ENCODE data around the gene MBTPS2.
"Not testable (repeated sequence)": the region's sequence is repeated elsewhere in the genome, so short reads cannot be mapped to it uniquely, and the experiment has no call there.

The MBTPS2 gene

GRCh38 chrX:21839334-21840192 lies at the start of gene MBTPS2:
Gene MBTPS2 (plus strand): TSS chrX:21839617. CDS start chrX:21839735, 118 bp downstream.
- DNase-seq (ENCODE audit: low spot score) = peak; percentile 82

- no peak for DNase-seq (ENCODE audit: low spot score)
Measured at GRCh38 chrX:21798677-21799219, 40.7 kb upstream of the MBTPS2 start.

- DNase-seq (ENCODE audit: low spot score) = no peak
Measured at GRCh38 chrX:21799767-21800166, 39.6 kb upstream of the MBTPS2 start.

GRCh38 chrX:21800344-21800770 lies 39.1 kb upstream of the MBTPS2 start:
- DNase-seq (ENCODE audit: low spot score) = no peak

GRCh38 chrX:21802054-21802670 lies 37.3 kb upstream of the MBTPS2 start:
- DNase-seq (ENCODE audit: low spot score) = no peak

GRCh38 chrX:21802839-21803238 lies 36.6 kb upstream of the MBTPS2 start:
- DNase-seq (ENCODE audit: low spot score) = no peak

GRCh38 chrX:21806691-21807090 lies 32.7 kb upstream of the MBTPS2 start:
- no peak for DNase-seq (ENCODE audit: low spot score)

GRCh38 chrX:21811832-21812231 lies 27.6 kb upstream of the MBTPS2 start:
- DNase-seq (ENCODE audit: low spot score) = no peak

- DNase-seq (ENCODE audit: low spot score) = no peak
Measured at GRCh38 chrX:21812628-21813027, 26.8 kb upstream of the MBTPS2 start.

GRCh38 chrX:21813612-21814368 lies 25.6 kb upstream of the MBTPS2 start:
- DNase-seq (ENCODE audit: low spot score) = no peak

GRCh38 chrX:21816136-21816535 lies 23.3 kb upstream of the MBTPS2 start:
- no peak for DNase-seq (ENCODE audit: low spot score)

GRCh38 chrX:21820170-21820569 lies 19.2 kb upstream of the MBTPS2 start:
- not testable (repeated sequence) for DNase-seq (ENCODE audit: low spot score)

- no peak for DNase-seq (ENCODE audit: low spot score)
Measured at GRCh38 chrX:21821875-21822274, 17.5 kb upstream of the MBTPS2 start.

- no peak for DNase-seq (ENCODE audit: low spot score)
Measured at GRCh38 chrX:21831496-21831895, 7.9 kb upstream of the MBTPS2 start.

GRCh38 chrX:21837056-21837455 lies 2.4 kb upstream of the MBTPS2 start:
- no peak for DNase-seq (ENCODE audit: low spot score)

- DNase-seq (ENCODE audit: low spot score) = peak; percentile 0
Measured at GRCh38 chrX:21838937-21839333, 482 bp upstream of the MBTPS2 start.

GRCh38 chrX:21840193-21840545 lies 752 bp downstream of the MBTPS2 start:
- no peak for DNase-seq (ENCODE audit: low spot score)

- DNase-seq (ENCODE audit: low spot score) = no peak
Measured at GRCh38 chrX:21843179-21843578, 3.8 kb downstream of the MBTPS2 start.

- DNase-seq (ENCODE audit: low spot score) = no peak
Measured at GRCh38 chrX:21845096-21845495, 5.7 kb downstream of the MBTPS2 start.

GRCh38 chrX:21847342-21847741 lies 7.9 kb downstream of the MBTPS2 start:
- DNase-seq (ENCODE audit: low spot score) = no peak

GRCh38 chrX:21853578-21853977 lies 14.2 kb downstream of the MBTPS2 start:
- DNase-seq (ENCODE audit: low spot score) = no peak

- DNase-seq (ENCODE audit: low spot score) = no peak
Measured at GRCh38 chrX:21855937-21856415, 16.6 kb downstream of the MBTPS2 start, which contains the start of gene YY2. Gene YY2 (plus strand): TSS chrX:21855987. CDS start chrX:21856485, 498 bp downstream.

Data from CD4-positive, alpha-beta T cell treated with Interleukin-15 for 4 hours (primary cell).